PFSK-1 (cell line): Measurements from ENCODE around the gene CD300A.

Experiments used
- POLR2AphosphoS5 ChIP-seq: IDR thresholded peaks from 2 replicates; pipeline ENCODE4 v1.6.1; 2012; ENCODE audit warnings: low read depth, mild to moderate bottlenecking, control low read depth, low read length, moderate library complexity
- SIN3A ChIP-seq: IDR thresholded peaks from 2 replicates; pipeline ENCODE4 v1.6.1; 2012; ENCODE audit warnings: mild to moderate bottlenecking, low read length, moderate library complexity, borderline replicate concordance; ENCODE audit not compliant: insufficient read depth
- TAF1 ChIP-seq: IDR thresholded peaks from 2 replicates; pipeline ENCODE4 v1.6.1; 2012; ENCODE audit warnings: low read length, control low read depth, borderline replicate concordance; ENCODE audit not compliant: insufficient read depth
- TF ChIP-seq, protein P1 (sequence below), 2 experiments: IDR thresholded peaks; 2 replicates each; pipeline versions ENCODE4 v1.6.1 to v1.8.0; 2011 to 2012; ENCODE audit warnings: low read depth in 2 of 2, low read length in 2 of 2, control low read depth in 1 of 2, inconsistent platforms in 1 of 2, mild to moderate bottlenecking in 1 of 2, moderate library complexity in 1 of 2; ENCODE audit not compliant: insufficient read depth in 1 of 2

DNA sequence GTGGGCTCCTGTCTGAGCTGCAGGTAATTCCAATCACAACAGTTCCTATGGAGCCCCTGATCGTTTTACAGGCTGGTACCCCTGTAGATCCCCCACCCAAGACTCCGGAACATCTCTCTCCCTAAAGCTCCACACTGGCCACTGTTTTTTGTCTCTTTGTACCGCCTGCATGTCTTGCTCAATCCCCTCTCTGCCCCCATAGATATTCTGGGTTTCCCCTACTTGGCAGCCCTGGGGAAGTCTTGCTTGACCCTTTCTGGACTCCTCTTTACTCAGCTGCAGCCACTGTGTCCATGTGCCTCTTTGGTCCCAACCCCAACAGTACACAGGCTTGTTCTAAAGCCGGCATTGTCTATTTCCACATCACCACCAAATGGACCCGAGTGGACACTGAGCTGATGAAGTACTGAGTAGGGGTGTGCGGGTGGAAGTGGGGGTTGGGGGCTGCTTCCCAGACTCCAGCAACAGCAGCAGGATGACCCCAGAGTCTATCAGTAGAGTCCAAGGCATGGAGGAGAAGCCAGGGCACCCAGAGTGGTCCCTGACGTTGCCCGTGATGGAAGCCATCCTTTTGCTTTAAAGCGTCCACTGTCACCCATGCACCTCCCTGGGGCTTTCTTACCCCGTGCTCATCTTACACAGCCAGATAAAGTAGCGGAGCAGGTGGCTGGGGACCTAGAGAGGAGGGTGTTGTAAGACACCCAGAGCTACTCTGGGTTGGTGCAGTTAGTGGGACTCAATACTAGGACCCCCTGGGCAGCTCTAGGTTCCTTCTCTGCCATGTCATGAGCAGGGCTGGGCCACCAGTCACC is 58.4 kb downstream of the CD300A start:
- TF ChIP-seq, protein P1, sequence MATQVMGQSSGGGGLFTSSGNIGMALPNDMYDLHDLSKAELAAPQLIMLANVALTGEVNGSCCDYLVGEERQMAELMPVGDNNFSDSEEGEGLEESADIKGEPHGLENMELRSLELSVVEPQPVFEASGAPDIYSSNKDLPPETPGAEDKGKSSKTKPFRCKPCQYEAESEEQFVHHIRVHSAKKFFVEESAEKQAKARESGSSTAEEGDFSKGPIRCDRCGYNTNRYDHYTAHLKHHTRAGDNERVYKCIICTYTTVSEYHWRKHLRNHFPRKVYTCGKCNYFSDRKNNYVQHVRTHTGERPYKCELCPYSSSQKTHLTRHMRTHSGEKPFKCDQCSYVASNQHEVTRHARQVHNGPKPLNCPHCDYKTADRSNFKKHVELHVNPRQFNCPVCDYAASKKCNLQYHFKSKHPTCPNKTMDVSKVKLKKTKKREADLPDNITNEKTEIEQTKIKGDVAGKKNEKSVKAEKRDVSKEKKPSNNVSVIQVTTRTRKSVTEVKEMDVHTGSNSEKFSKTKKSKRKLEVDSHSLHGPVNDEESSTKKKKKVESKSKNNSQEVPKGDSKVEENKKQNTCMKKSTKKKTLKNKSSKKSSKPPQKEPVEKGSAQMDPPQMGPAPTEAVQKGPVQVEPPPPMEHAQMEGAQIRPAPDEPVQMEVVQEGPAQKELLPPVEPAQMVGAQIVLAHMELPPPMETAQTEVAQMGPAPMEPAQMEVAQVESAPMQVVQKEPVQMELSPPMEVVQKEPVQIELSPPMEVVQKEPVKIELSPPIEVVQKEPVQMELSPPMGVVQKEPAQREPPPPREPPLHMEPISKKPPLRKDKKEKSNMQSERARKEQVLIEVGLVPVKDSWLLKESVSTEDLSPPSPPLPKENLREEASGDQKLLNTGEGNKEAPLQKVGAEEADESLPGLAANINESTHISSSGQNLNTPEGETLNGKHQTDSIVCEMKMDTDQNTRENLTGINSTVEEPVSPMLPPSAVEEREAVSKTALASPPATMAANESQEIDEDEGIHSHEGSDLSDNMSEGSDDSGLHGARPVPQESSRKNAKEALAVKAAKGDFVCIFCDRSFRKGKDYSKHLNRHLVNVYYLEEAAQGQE (IDR thresholded peaks at IDR 0.05; ENCODE audit: insufficient read depth in 1 of 2, low read depth in 2 of 2, low read length in 2 of 2), result no peak
- TF ChIP-seq POLR2AphosphoS5, result no peak
- TF ChIP-seq SIN3A, result no peak
- no peak for TF ChIP-seq TAF1
